Measurements from ENCODE around the gene CELSR2.

GRCh38 chr1:109204484-109204883 is 44.9 kb upstream of the CELSR2 start:
- no peak for TF ChIP-seq GATA2 (IDR thresholded peaks at IDR 0.05; ENCODE audit: low read depth, low read length)
- no peak for TF ChIP-seq GATA3 (IDR thresholded peaks at IDR 0.05; ENCODE audit: low read depth, low read length)
